Skeletal muscle satellite cell (primary cell): Measurements from ENCODE around the gene CFAP410.
"Not testable (repeated sequence)": the region's sequence is repeated elsewhere in the genome, so short reads cannot be mapped to it uniquely, and the experiment has no call there.

Experiments used
- H3K27me3 ChIP-seq: 2 replicates; pipeline ENCODE4 v1.7.0; 2013; ENCODE audit warnings: low read length; ENCODE audit not compliant: control insufficient read depth, insufficient read depth
- H3K36me3 ChIP-seq: 2 replicates; pipeline ENCODE4 v1.7.0; 2013; ENCODE audit warnings: mild to moderate bottlenecking, control low read depth, low read length; ENCODE audit not compliant: insufficient read depth
- H3K4me1 ChIP-seq: 2 replicates; pipeline ENCODE4 v1.7.0; 2013; ENCODE audit warnings: low read length; ENCODE audit not compliant: control insufficient read depth, insufficient read depth
- H3K4me2 ChIP-seq: 2 replicates; pipeline ENCODE4 v1.7.0; 2013; ENCODE audit warnings: mild to moderate bottlenecking, low read length
- H3K4me3 ChIP-seq: 2 replicates; pipeline ENCODE4 v1.7.0; 2013; ENCODE audit warnings: low read length
- H3K9ac ChIP-seq: 2 replicates; pipeline ENCODE4 v1.7.0; 2013; ENCODE audit warnings: mild to moderate bottlenecking, low read depth, low read length, moderate library complexity
- H3K9me3 ChIP-seq: replicated peaks from 2 replicates; pipeline ENCODE4 v1.7.0; 2013; ENCODE audit warnings: mild to moderate bottlenecking, control low read depth, low read length

CFAP410 gene

GRCh38 chr21:44366586-44367211, 27.5 kb upstream of the CFAP410 start:
- H3K4me2 ChIP-seq: no peak overlapping the region
- H3K9ac ChIP-seq: no peak overlapping the region
- H3K9me3 ChIP-seq: no peaks in the 10 kb centered on the region
- H3K4me1 ChIP-seq: no peaks in the 10 kb centered on the region
- H3K4me3 ChIP-seq: no peak overlapping the region
- H3K36me3 ChIP-seq: no peaks in the 10 kb centered on the region
- peaks cover 4% of the 10 kb centered on the region for H3K27me3 ChIP-seq

- H3K4me3 ChIP-seq: no peak overlapping the region
- H3K4me1 ChIP-seq: no peaks in the 10 kb centered on the region
- peaks cover 4% of the 10 kb centered on the region for H3K27me3 ChIP-seq
- no peak overlapping the region for H3K9ac ChIP-seq
- H3K4me2 ChIP-seq: no peak overlapping the region
- no peaks in the 10 kb centered on the region for H3K9me3 ChIP-seq
- no peaks in the 10 kb centered on the region for H3K36me3 ChIP-seq
Measured at GRCh38 chr21:44365967-44366585, 26.9 kb upstream of the CFAP410 start.

- H3K27me3 ChIP-seq: peaks cover 4% of the 10 kb centered on the region
- no peak overlapping the region for H3K4me3 ChIP-seq
Measured at GRCh38 chr21:44365251-44365966, 26.2 kb upstream of the CFAP410 start.

GRCh38 chr21:44364151-44365053, 25.2 kb upstream of the CFAP410 start:
- H3K4me1 ChIP-seq: no peaks in the 10 kb centered on the region
- H3K9me3 ChIP-seq: no peaks in the 10 kb centered on the region
- H3K36me3 ChIP-seq: no peaks in the 10 kb centered on the region
- peaks cover 4% of the 10 kb centered on the region for H3K27me3 ChIP-seq
- no peak overlapping the region for H3K4me2 ChIP-seq
- no peak overlapping the region for H3K4me3 ChIP-seq
- no peak overlapping the region for H3K9ac ChIP-seq

More at GRCh38 chr21:44365251-44365966, 26.2 kb upstream of the CFAP410 start:
- H3K4me1 ChIP-seq: no peaks in the 10 kb centered on the region
- no peak overlapping the region for H3K9ac ChIP-seq
- H3K4me2 ChIP-seq: no peak overlapping the region
- no peaks in the 10 kb centered on the region for H3K36me3 ChIP-seq
- no peaks in the 10 kb centered on the region for H3K9me3 ChIP-seq

GRCh38 chr21:44363278-44363677, 24.1 kb upstream of the CFAP410 start:
- Histone ChIP-seq H3K9ac (no peak overlapping the region), H3K4me2 (no peak overlapping the region), H3K36me3 (no peaks in the 10 kb centered on the region), H3K27me3 (peaks cover 4% of the 10 kb centered on the region), H3K9me3 (no peaks in the 10 kb centered on the region), H3K4me1 (no peaks in the 10 kb centered on the region), H3K4me3 (no peak overlapping the region)

- not testable (repeated sequence) for H3K36me3 ChIP-seq, H3K4me3 ChIP-seq, H3K27me3 ChIP-seq, H3K9ac ChIP-seq, H3K9me3 ChIP-seq, H3K4me2 ChIP-seq, H3K4me1 ChIP-seq
Measured at GRCh38 chr21:44361903-44362302, 22.7 kb upstream of the CFAP410 start.

- no peak overlapping the region for H3K4me3 ChIP-seq
- no peak overlapping the region for H3K9ac ChIP-seq
- H3K4me1 ChIP-seq: no peaks in the 10 kb centered on the region
- H3K27me3 ChIP-seq: peaks cover 10% of the 10 kb centered on the region
- H3K9me3 ChIP-seq: no peaks in the 10 kb centered on the region
- H3K4me2 ChIP-seq: no peak overlapping the region
- H3K36me3 ChIP-seq: no peaks in the 10 kb centered on the region
Measured at GRCh38 chr21:44360159-44360558, 21.0 kb upstream of the CFAP410 start.

- H3K4me2 ChIP-seq: no peak overlapping the region
- no peak overlapping the region for H3K9ac ChIP-seq
- no peaks in the 10 kb centered on the region for H3K4me1 ChIP-seq
Measured at GRCh38 chr21:44359396-44359795, 20.2 kb upstream of the CFAP410 start.

GRCh38 chr21:44357064-44357837, 18.1 kb upstream of the CFAP410 start:
- H3K9me3 ChIP-seq: no peaks in the 10 kb centered on the region
- H3K36me3 ChIP-seq: no peaks in the 10 kb centered on the region
- H3K9ac ChIP-seq: no peak overlapping the region
- H3K4me1 ChIP-seq: no peaks in the 10 kb centered on the region
- H3K27me3 ChIP-seq: peaks cover 32% of the 10 kb centered on the region
- H3K4me2 ChIP-seq: no peak overlapping the region
- no peak overlapping the region for H3K4me3 ChIP-seq

More at GRCh38 chr21:44359396-44359795, 20.2 kb upstream of the CFAP410 start:
- H3K9me3 ChIP-seq: no peaks in the 10 kb centered on the region
- H3K36me3 ChIP-seq: no peaks in the 10 kb centered on the region
- H3K27me3 ChIP-seq: peaks cover 14% of the 10 kb centered on the region
- no peak overlapping the region for H3K4me3 ChIP-seq

GRCh38 chr21:44356636-44357035, 17.4 kb upstream of the CFAP410 start:
- no peaks in the 10 kb centered on the region for H3K36me3 ChIP-seq
- H3K4me1 ChIP-seq: no peaks in the 10 kb centered on the region
- no peaks in the 10 kb centered on the region for H3K9me3 ChIP-seq

More at GRCh38 chr21:44356636-44357035, 17.4 kb upstream of the CFAP410 start:
- no peak overlapping the region for H3K4me2 ChIP-seq
- no peak overlapping the region for H3K4me3 ChIP-seq
- peaks cover 38% of the 10 kb centered on the region for H3K27me3 ChIP-seq
- no peak overlapping the region for H3K9ac ChIP-seq
